Esophagus muscularis mucosa (tissue), 4 donors: ENCODE measurements around the gene LNPEP. TPM values are rescaled to one million over a fixed set of nuclear protein-coding genes. Genes with fewer than 3 reads are reported as not detected.
"Not testable (repeated sequence)": the region's sequence is repeated elsewhere in the genome, so short reads cannot be mapped to it uniquely, and the experiment has no call there.

Experiments used
- DNase-seq: peaks from one replicate; pipeline ENCODE4 v3.0.0-alpha.2; 2017; ENCODE audit errors: extremely low spot score
- H3K27ac ChIP-seq, 4 donors: fragments of 200-600 bp; sonication (generic); replicated peaks in 1 of 4; 1 replicate in 3 of 4; 2 replicates in 1 of 4; pipeline ENCODE4 v1.5.1; 2016 to 2019; ENCODE audit warnings: mild to moderate bottlenecking in 1 of 4
- H3K27me3 ChIP-seq, 4 donors: fragments of 200-600 bp; sonication (generic); one replicate each; pipeline versions ENCODE4 v1.5.1 to v1.6.0; 2016 to 2019
- H3K36me3 ChIP-seq, 4 donors: fragments of 200-600 bp; sonication (generic); one replicate each; pipeline ENCODE4 v1.5.1; 2016 to 2019
- H3K4me1 ChIP-seq, 4 donors: fragments of 200-600 bp; sonication (generic); one replicate each; pipeline ENCODE4 v1.5.1; 2016 to 2019
- H3K4me3 ChIP-seq, 4 donors: fragments of 200-600 bp; sonication (generic); 1 replicate in 2 of 4; 2 replicates in 2 of 4; pipeline ENCODE4 v1.5.1; 2016 to 2019; ENCODE audit warnings: mild to moderate bottlenecking in 4 of 4, moderate library complexity in 1 of 4
- H3K9me3 ChIP-seq, 4 donors: fragments of 200-600 bp; sonication (generic); 1 replicate in 3 of 4; 2 replicates in 1 of 4; pipeline ENCODE4 v1.5.1; 2016 to 2019
- EP300 ChIP-seq: sonication (generic); formaldehyde crosslinking; IDR thresholded peaks from one replicate; pipeline ENCODE4 v1.6.1; 2017; ENCODE audit warnings: antibody characterized with exemption
- POLR2A ChIP-seq: fragments of 450-650 bp; IDR thresholded peaks from one replicate; pipeline ENCODE4 v1.6.1; 2017; ENCODE audit warnings: antibody characterized with exemption, moderate library complexity, mild to moderate bottlenecking, low read depth
- POLR2AphosphoS5 ChIP-seq, 2 donors: sonication (generic); formaldehyde crosslinking; IDR thresholded peaks; one replicate each; pipeline ENCODE4 v1.6.1; 2017; ENCODE audit warnings: antibody characterized with exemption in 2 of 2
- WGBS: methylation state at CpG from one replicate; pipeline ENCODE4 v1.1.5; 2018; 5-methylcytosine and 5-hydroxymethylcytosine counted together
- intact Hi-C: fragments of 100-400 bp; cut with DNase I; formaldehyde crosslinking; loops from one replicate; pipeline ENCODE4 v1.15.1; 2023
- total RNA-seq, 4 donors: library from RNA; depleted of rRNA; stranded (reverse); fragments of >200 nt; gene quantifications; one replicate each; pipeline versions ENCODE4 v1.1.0 to v1.2.1, GENCODE V29; 2016
- TF ChIP-seq, protein P1 (sequence below), 3 experiments: fragments of 200-600 bp in 2 of 3; fragments of 450-650 bp in 1 of 3; sonication (generic) in 2 of 3; IDR thresholded peaks; one replicate each; pipeline ENCODE4 v1.5.1; 2017 to 2019; ENCODE audit warnings: antibody characterized with exemption in 3 of 3, mild to moderate bottlenecking in 2 of 3, moderate library complexity in 1 of 3

The LNPEP gene
- total RNA-seq, 4 donors from 2014 or later, result 55.2 to 80.2 (median 65.6) TPM

DNA sequence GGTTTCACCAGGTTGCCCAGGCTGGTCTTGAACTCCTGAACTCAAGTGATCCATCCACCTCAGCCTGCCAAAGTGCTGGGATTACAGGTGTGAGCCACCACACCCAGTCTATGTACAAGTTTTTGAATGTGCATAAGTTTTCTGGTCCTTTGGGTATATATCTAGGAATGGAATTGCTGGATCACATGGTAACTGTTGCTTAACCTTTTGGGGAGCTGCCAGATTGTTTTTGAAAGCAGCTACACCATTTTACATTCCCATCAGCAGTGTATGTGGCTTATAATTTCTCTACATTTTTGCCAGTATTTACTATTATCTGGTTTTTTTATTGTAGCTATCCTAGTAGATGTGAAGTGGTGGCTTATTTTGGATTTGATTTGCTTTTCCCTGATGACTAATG, 8.9 kb upstream of the LNPEP start:
- peaks cover 5 to 15% (median 13%) of the 10 kb centered on the region in 4 donors for H3K4me1 ChIP-seq
- intact Hi-C loops, result no loop called here
- H3K4me3 ChIP-seq, result no peak overlapping the region

DNA sequence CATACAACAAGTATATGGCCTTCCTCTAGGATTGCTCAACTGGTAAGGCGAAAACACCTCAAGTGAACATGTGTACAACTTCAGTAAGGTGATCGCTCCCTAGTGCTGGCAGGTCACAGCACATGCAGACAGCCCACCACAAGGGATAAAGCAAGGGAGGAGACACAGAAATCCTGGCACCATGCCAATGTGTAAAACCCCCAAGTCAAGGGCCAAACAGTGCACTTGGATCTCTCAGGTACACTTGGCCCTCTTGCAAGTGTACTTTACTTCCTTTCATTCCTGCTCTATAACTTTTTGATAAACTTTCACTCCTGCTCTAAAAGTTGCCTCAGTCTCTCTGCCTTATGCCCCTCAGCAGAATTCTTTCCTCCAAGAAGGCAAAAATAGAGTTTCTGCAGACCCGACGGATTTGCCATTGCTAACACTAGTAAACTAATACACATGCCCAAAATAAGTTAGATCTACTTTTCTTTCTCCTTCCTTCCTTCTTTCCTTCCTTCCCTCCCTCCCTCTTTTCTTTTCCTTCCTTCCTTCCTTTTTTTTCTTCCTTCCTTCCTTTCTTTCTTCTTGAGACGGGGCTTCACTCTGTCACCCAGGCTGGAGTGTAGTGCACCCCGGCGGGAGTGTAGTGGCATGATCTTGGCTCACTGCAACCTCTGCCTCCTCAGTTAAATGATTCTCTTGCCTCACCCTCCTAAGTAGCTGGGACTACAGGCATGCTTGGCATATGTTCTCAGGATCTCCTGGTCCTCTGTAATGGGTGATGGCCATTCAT, 6.8 kb upstream of the LNPEP start:
- Histone ChIP-seq H3K9me3 (no peaks in the 10 kb centered on the region), H3K36me3 (no peaks in the 10 kb centered on the region), H3K27me3 (no peaks in the 10 kb centered on the region), H3K4me1 (peaks cover 21 to 29% (median 28%) of the 10 kb centered on the region in 4 donors), H3K4me3 (no peak overlapping the region), H3K27ac (no peak overlapping the region)
- 94% methylated on average over 7 of the region's 7 CpGs for WGBS
- DNase-seq, result no peak
- intact Hi-C loops, result no loop called here
- TF ChIP-seq POLR2AphosphoS5 (IDR thresholded peaks at IDR 0.05) (no peak), POLR2A (no peak), EP300 (no peak)
- TF ChIP-seq, protein P1, sequence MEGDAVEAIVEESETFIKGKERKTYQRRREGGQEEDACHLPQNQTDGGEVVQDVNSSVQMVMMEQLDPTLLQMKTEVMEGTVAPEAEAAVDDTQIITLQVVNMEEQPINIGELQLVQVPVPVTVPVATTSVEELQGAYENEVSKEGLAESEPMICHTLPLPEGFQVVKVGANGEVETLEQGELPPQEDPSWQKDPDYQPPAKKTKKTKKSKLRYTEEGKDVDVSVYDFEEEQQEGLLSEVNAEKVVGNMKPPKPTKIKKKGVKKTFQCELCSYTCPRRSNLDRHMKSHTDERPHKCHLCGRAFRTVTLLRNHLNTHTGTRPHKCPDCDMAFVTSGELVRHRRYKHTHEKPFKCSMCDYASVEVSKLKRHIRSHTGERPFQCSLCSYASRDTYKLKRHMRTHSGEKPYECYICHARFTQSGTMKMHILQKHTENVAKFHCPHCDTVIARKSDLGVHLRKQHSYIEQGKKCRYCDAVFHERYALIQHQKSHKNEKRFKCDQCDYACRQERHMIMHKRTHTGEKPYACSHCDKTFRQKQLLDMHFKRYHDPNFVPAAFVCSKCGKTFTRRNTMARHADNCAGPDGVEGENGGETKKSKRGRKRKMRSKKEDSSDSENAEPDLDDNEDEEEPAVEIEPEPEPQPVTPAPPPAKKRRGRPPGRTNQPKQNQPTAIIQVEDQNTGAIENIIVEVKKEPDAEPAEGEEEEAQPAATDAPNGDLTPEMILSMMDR (IDR thresholded peaks at IDR 0.05), result no peak

More for the DNA sequence above, 8.9 kb upstream of the LNPEP start:
- Histone ChIP-seq H3K27me3 (no peaks in the 10 kb centered on the region), H3K9me3 (no peaks in the 10 kb centered on the region), H3K27ac (no peak overlapping the region), H3K36me3 (no peaks in the 10 kb centered on the region)
- TF ChIP-seq EP300 (no peak), POLR2AphosphoS5 (IDR thresholded peaks at IDR 0.05) (no peak), POLR2A (no peak)
- TF ChIP-seq, protein P1 (IDR thresholded peaks at IDR 0.05), result no peak
- no peak for DNase-seq

DNA sequence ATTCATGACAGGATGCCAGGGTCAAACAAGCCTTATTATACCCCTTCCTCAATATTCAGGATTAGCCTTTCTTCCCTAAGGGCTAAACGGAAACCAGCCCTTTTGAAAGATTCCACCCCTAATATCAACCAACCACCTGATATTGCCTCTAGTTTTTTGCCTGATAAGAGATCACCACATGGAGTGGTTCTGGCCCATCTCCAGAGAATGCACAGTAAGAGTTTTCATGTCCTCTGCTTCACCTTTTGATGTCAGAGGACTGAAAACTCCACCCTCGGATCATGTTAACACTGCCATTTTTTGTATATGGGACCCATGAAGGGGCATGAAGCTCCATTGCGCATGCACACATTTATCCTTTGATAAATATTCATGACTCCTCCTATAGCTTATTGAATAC, 5.8 kb upstream of the LNPEP start:
- no peak overlapping the region for H3K4me3 ChIP-seq
- no peaks in the 10 kb centered on the region for H3K36me3 ChIP-seq
- H3K27ac ChIP-seq, result no peak overlapping the region
- 96% methylated on average over 3 of the region's 3 CpGs for WGBS
- no peak for DNase-seq
- no peaks in the 10 kb centered on the region for H3K27me3 ChIP-seq
- intact Hi-C loops, result loop anchor here (10.0 kb wide), 1 partner anchor 235 kb away; no protein-coding TSS in a partner anchor
- peaks cover 22 to 26% (median 24%) of the 10 kb centered on the region in 4 donors for H3K4me1 ChIP-seq
- no peaks in the 10 kb centered on the region for H3K9me3 ChIP-seq
- TF ChIP-seq POLR2AphosphoS5 (IDR thresholded peaks at IDR 0.05) (no peak), POLR2A (no peak), EP300 (no peak)
- TF ChIP-seq, protein P1 (IDR thresholded peaks at IDR 0.05), result no peak

DNA sequence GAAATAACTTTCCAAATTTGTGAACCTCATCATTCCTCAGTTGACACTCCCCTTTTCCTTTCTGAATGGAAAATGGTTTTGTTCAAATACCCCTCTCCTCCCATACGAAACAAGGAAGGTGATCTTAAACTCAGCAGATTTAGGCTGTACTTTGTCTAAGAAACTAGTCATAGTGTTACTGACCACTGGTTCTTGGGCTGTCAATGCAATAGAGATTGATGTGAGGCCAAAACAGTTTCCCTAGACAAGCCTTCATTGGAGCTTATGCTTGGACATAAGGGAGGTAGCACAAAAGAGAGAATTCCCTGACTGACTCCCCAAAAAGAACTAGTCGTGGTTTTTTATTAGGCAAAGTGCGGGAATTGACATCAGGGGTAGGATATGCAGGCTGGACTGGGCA, 5.3 kb upstream of the LNPEP start:
- Histone ChIP-seq H3K27ac (no peak overlapping the region), H3K36me3 (no peaks in the 10 kb centered on the region), H3K4me3 (no peak overlapping the region), H3K27me3 (no peaks in the 10 kb centered on the region), H3K9me3 (no peaks in the 10 kb centered on the region), H3K4me1 (peaks cover 22 to 26% (median 24%) of the 10 kb centered on the region in 4 donors)
- TF ChIP-seq EP300 (no peak), POLR2AphosphoS5 (IDR thresholded peaks at IDR 0.05) (no peak), POLR2A (no peak)
- TF ChIP-seq, protein P1 (IDR thresholded peaks at IDR 0.05), result no peak
- WGBS, result 90% methylated on average over 3 of the region's 3 CpGs
- intact Hi-C loops, result loop anchor here (10.0 kb wide), 1 partner anchor 234 kb away; no protein-coding TSS in a partner anchor
- DNase-seq, result no peak

DNA sequence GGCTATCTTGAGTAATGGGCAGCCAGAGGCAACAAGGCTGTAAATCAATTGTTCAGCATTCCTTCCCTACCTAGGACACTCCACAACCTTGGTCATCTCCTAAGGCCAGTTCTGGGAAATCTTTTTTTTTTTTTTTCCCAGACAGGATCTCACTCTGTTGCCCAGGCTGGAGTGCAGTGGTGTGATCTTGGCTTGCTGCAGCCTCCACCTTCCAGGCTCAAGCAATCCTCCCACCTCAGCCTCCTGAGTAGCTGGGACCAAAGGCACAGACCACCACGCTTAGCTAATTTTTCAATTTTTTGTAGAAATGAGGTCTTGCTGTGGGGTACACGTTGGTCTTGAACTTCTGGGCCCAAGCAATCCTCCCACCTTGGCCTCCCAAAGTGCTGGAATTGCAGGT, 4.8 kb upstream of the LNPEP start:
- not testable (repeated sequence) for H3K36me3 ChIP-seq, H3K9me3 ChIP-seq, H3K27me3 ChIP-seq, H3K4me3 ChIP-seq, DNase-seq, H3K27ac ChIP-seq
- intact Hi-C loops, result loop anchor here (10.0 kb wide), 1 partner anchor 234 kb away; no protein-coding TSS in a partner anchor
- 96% methylated on average over 2 of the region's 2 CpGs for WGBS
- H3K4me1 ChIP-seq, result peaks cover 22 to 26% (median 24%) of the 10 kb centered on the region in 4 donors
